ENCODE measurements around the gene ZNF281. TPM values are rescaled to one million over a fixed set of nuclear protein-coding genes. Genes with fewer than 3 reads are reported as not detected.

ZNF281 gene
- total RNA-seq, 1 donor from 2014 or later, result 48.5 TPM

GRCh38 chr1:200399860-200400259, 10.0 kb downstream of the ZNF281 start:
- peak; percentile 78 for FAIRE-seq
- DNase-seq (ENCODE audit: low spot score in 2 of 2), result no peak

- DNase-seq (ENCODE audit: low spot score in 2 of 2), result no peak
- no peak for FAIRE-seq
Observed at GRCh38 chr1:200398373-200398772, 11.5 kb downstream of the ZNF281 start.

DNA sequence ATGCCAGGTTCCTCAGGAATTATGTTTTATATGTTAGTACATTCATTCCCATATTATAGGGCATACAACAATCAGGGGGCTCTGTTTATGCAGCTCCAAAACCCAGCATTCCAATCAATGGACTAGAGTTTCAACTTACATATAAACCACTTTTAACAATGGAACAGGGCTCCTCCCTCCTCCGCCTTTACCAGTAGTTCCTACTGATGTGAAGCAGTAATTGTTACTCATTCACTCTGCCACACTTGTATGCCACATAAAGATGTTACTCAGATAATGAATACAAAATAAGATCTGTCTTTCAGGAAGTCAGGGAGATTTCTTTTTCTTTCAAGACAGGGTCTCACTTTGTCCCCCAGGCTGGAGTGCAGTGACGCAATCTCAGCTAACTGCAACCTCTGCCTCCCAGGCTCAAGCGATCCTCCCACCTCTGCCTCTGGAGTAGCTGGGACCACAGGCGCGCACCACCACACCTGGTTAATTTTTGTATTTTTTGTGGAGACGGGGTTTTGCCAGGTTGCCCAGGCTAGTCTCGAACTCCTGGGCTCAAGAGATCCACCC, 17.1 kb downstream of the ZNF281 start:
- no peak for FAIRE-seq
- DNase-seq (ENCODE audit: low spot score in 2 of 2), result no peak

DNA sequence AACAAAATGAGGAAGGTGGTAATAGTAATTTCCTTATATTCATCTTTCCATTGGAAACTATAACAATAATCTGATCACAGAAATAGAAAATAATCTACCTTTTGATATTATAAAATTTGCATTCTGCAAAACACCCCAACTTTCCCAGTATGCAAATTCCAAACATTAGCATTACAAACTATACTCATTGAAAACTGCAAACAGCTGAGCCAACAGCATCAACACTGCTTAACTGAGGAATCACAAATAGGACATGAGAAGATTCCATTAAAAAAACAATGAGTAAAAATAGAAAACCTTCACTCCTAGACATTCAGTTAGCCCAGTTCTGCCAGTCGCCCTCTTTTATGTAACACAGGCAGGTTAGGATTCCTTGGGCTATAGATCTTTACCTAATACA, 18.1 kb downstream of the ZNF281 start:
- FAIRE-seq, result no peak

GRCh38 chr1:200388791-200389190, 21.0 kb downstream of the ZNF281 start:
- no peak for FAIRE-seq

More for the DNA sequence above, 18.1 kb downstream of the ZNF281 start:
- DNase-seq (ENCODE audit: low spot score in 2 of 2), result no peak

DNA sequence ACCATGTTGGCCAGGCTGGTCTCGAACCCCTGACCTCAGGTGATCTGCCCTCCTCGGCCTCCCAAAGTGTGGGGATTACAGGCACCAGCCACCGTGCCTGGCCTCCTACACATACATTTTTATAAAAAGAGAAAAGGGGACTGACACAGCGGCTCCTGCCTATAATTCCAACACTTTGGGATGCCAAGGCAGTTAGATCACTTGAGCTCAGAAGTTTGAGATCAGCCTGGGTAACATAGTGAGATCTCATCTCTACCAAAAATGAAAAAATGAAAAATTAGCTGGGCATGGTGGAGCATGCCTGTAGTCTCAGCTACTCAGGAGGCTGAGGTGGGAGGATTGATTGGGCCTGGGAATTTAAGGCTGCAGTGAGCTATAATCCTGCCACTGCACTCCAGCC, 23.4 kb downstream of the ZNF281 start:
- no peak for FAIRE-seq
- DNase-seq (ENCODE audit: low spot score in 2 of 2), result no peak

More at GRCh38 chr1:200388791-200389190, 21.0 kb downstream of the ZNF281 start:
- DNase-seq (ENCODE audit: low spot score in 2 of 2), result no peak

DNA sequence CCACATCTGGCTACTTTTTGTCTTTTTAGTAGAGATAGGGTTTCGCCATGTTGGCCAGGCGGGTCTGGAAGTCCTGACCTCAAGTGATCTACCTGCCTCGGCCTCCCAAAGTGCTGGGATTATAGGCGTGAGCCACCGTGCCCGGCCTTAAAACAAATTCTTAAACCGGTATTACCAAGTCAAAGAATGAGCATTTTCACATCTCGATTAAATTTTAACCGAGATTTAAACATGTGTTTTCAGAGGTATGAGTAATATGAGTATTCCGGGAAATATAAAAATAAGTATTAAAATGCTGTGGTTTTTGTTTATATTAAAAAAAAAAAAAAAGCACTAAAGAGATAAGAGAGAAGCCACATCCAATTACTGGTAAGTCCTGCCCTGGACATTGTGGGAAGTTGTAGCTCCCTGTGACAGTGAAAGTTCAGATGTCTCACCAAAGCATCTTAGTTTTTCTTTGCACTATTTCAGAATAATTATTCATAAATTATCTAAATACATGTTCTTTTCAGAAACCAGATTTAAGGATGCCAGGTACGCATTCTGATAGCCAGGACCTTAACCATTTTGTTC, 24.9 kb downstream of the ZNF281 start:
- FAIRE-seq (no peak), DNase-seq (ENCODE audit: low spot score in 2 of 2) (no peak)

- FAIRE-seq (no peak), DNase-seq (ENCODE audit: low spot score in 2 of 2) (no peak)
Observed at GRCh38 chr1:200381256-200381984, 28.4 kb downstream of the ZNF281 start.

DNA sequence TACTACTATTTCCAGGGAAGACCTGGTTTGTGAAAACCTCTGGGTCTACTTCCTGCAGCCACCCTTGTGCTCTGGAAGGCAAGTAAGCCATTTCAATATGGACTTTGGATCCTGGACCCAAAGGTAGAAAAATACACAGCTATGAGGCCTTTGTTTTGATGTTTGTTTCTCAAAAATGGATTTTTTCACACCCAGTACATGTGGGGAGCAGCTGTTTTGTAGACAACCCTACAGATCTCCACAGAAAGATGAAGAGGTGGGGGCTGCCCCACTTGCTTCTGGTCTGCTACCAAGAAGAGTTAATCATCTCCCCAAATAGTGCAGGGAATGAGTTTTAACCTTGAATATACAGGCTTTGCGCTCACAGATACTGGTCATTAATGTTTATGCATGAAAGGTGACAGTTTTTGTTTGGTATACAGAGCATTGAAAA, 29.2 kb downstream of the ZNF281 start:
- no peak for FAIRE-seq

GRCh38 chr1:200379940-200380588, 29.8 kb downstream of the ZNF281 start:
- no peak for FAIRE-seq

More for the DNA sequence above, 29.2 kb downstream of the ZNF281 start:
- DNase-seq (ENCODE audit: low spot score in 2 of 2), result no peak

DNA sequence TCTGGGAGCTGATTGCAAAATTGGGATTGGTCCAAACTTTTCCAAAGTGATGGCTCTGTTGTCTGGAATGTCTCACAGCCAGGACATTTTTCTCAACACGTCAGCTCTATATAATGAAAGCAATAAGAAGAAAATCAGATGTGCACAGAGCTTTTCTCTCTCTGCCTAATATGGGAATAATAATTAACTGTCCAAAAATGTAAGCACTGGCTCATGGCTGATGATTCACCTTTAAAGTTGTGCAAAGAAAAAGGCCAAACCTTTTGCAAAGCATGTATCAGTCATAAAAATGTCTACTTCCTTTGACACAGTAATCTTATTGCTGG, 30.4 kb downstream of the ZNF281 start:
- FAIRE-seq (no peak), DNase-seq (ENCODE audit: low spot score in 2 of 2) (no peak)

More at GRCh38 chr1:200379940-200380588, 29.8 kb downstream of the ZNF281 start:
- DNase-seq (ENCODE audit: low spot score in 2 of 2), result no peak

DNA sequence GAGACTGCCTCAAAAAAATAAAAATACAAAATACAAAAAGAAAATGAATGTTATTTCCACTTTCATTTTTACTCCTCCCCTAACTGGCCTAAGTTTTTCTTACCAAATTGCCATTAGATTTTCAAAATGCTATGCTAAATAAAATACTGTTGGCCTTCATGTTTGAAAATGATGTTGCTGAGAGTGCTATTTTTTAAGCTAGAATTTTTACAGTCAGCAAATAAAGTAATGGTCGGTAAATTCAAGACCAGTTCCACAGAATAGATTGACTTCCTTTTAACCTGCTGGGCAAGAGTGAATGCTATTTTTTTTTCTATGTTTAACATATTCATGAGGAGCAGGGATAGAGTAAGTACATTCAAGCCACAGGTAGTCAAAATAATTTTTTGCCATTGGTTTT, 31.7 kb downstream of the ZNF281 start:
- FAIRE-seq (no peak), DNase-seq (ENCODE audit: low spot score in 2 of 2) (no peak)

- DNase-seq (ENCODE audit: low spot score in 2 of 2) (no peak), FAIRE-seq (no peak)
Observed at GRCh38 chr1:200376528-200376927, 33.3 kb downstream of the ZNF281 start.

GRCh38 chr1:200374569-200375295, 35.1 kb downstream of the ZNF281 start:
- FAIRE-seq, result no peak
- no peak for DNase-seq (ENCODE audit: low spot score in 2 of 2)

DNA sequence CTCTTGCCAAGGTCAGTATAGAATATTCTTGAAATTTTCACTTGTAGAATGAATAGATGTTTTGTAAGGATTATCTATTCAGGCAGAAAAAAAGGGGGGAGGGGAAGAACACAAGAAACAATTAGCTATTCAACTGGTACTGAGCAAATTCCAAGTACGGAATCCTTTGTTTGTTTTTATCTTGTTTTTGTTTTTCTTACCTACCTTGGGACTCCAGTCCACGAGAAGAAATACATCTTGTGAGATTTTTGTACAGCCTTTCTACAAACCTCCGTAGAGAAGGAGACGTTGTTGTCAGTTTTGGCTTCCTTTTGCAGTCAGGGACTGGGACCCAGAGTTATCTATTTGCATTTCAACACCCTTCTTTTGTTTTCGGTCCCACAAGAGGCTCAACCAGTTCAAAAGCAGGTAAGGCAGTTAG, 36.0 kb downstream of the ZNF281 start:
- DNase-seq (ENCODE audit: low spot score in 2 of 2) (no peak), FAIRE-seq (peak; percentile 88)

GRCh38 chr1:200372885-200373181, 37.0 kb downstream of the ZNF281 start:
- no peak for DNase-seq (ENCODE audit: low spot score in 2 of 2)
- FAIRE-seq, result no peak

GRCh38 chr1:200372095-200372884, 37.5 kb downstream of the ZNF281 start:
- FAIRE-seq, result no peak
- DNase-seq (ENCODE audit: low spot score in 2 of 2), result no peak

GRCh38 chr1:200369706-200370105, 40.1 kb downstream of the ZNF281 start:
- no peak for FAIRE-seq
- DNase-seq (ENCODE audit: low spot score in 2 of 2), result no peak

GRCh38 chr1:200369131-200369530, 40.7 kb downstream of the ZNF281 start:
- FAIRE-seq (no peak), DNase-seq (ENCODE audit: low spot score in 2 of 2) (no peak)

GRCh38 chr1:200368556-200368955, 41.3 kb downstream of the ZNF281 start:
- FAIRE-seq, result no peak
- DNase-seq (ENCODE audit: low spot score in 2 of 2), result no peak
